ENCODE measurements around the gene RGS2.

Gene RGS2

GRCh38 chr1:192826791-192827546, 18.1 kb downstream of the RGS2 start:
- CTCF ChIA-PET: no interaction called here

GRCh38 chr1:192830595-192831246, 21.9 kb downstream of the RGS2 start:
- ChIA-PET CTCF (no interaction called here), POLR2A (no interaction called here)
- TF ChIP-seq ZSCAN23 (tag by site-specific recombination; IDR thresholded peaks at IDR 0.05) (no peak), ZNF529 (tag by site-specific recombination; IDR thresholded peaks at IDR 0.05; ENCODE audit: insufficient replicate concordance) (no peak), ZNF639 (tag by site-specific recombination; IDR thresholded peaks at IDR 0.05) (no peak), SP3 (tag by site-specific recombination; IDR thresholded peaks at IDR 0.05) (no peak), KLF1 (tag by site-specific recombination; IDR thresholded peaks at IDR 0.05) (no peak), MYNN (tag by site-specific recombination; IDR thresholded peaks at IDR 0.05; ENCODE audit: borderline replicate concordance) (no peak), ZBTB6 (tag by site-specific recombination; IDR thresholded peaks at IDR 0.05) (no peak), GLIS1 (tag by site-specific recombination; IDR thresholded peaks at IDR 0.05) (no peak), ZNF624 (tag by site-specific recombination; IDR thresholded peaks at IDR 0.05) (no peak), ZNF548 (tag by site-specific recombination; IDR thresholded peaks at IDR 0.05) (no peak), HOXA7 (CRISPR knock-in tag; IDR thresholded peaks at IDR 0.05; ENCODE audit: borderline replicate concordance) (no peak), ZNF704 (tag by site-specific recombination; IDR thresholded peaks at IDR 0.05) (no peak), ZXDB (tag by site-specific recombination; IDR thresholded peaks at IDR 0.05) (no peak)
- no peak overlapping the region for H3K4me3 ChIP-seq (ENCODE audit: low read depth, low read length)
- H3K27ac ChIP-seq (ENCODE audit: extremely low read depth, low read depth, low read length): no peak overlapping the region
- peaks cover 9% of the 10 kb centered on the region for H3K4me1 ChIP-seq (ENCODE audit: control insufficient read depth, insufficient read depth, low read length)
- H3K36me3 ChIP-seq (ENCODE audit: control insufficient read depth in 2 of 2, insufficient read depth in 1 of 2, low read length in 2 of 2): no peaks in the 10 kb centered on the region
- no peaks in the 10 kb centered on the region for H3K9me3 ChIP-seq (ENCODE audit: control insufficient read depth, insufficient read depth, low read depth, low read length)

More at GRCh38 chr1:192826791-192827546, 18.1 kb downstream of the RGS2 start:
- H3K4me1 ChIP-seq (ENCODE audit: control insufficient read depth, insufficient read depth, low read length): peaks cover 3% of the 10 kb centered on the region; the same call in 1 of the 2 replicates
- no peaks in the 10 kb centered on the region for H3K36me3 ChIP-seq (ENCODE audit: control insufficient read depth in 2 of 2, insufficient read depth in 1 of 2, low read length in 2 of 2)
- POLR2A ChIA-PET: no interaction called here
- no peaks in the 10 kb centered on the region for H3K9me3 ChIP-seq (ENCODE audit: control insufficient read depth, insufficient read depth, low read depth, low read length)
- no peak overlapping the region for H3K4me3 ChIP-seq (ENCODE audit: low read depth, low read length)
- H3K27ac ChIP-seq (ENCODE audit: extremely low read depth, low read depth, low read length): no peak overlapping the region
- TF ChIP-seq MEIS1 (CRISPR knock-in tag; IDR thresholded peaks at IDR 0.05; ENCODE audit: borderline replicate concordance): no peak
- no peak for TF ChIP-seq ZNF529 (tag by site-specific recombination; IDR thresholded peaks at IDR 0.05; ENCODE audit: insufficient replicate concordance)
- TF ChIP-seq ZNF138 (tag by site-specific recombination; IDR thresholded peaks at IDR 0.05; ENCODE audit: borderline replicate concordance): no peak

- CTCF ChIA-PET: interaction anchor here (0.6 to 0.8 kb wide), 2 partner anchors 25 to 87 kb away, joined by 3 to 4 read pairs; no protein-coding TSS in a partner anchor
- POLR2A ChIA-PET: interaction anchor here (0.7 kb wide), 1 partner anchor 381 kb away, joined by 5 read pairs; no protein-coding TSS in a partner anchor
- Histone ChIP-seq H3K4me1 (ENCODE audit: control insufficient read depth, insufficient read depth, low read length) (peaks cover 7% of the 10 kb centered on the region), H3K9me3 (ENCODE audit: control insufficient read depth, insufficient read depth, low read depth, low read length) (no peaks in the 10 kb centered on the region), H3K36me3 (ENCODE audit: control insufficient read depth in 2 of 2, insufficient read depth in 1 of 2, low read length in 2 of 2) (no peaks in the 10 kb centered on the region), H3K27ac (ENCODE audit: extremely low read depth, low read depth, low read length) (no peak overlapping the region), H3K4me3 (ENCODE audit: low read depth, low read length) (no peak overlapping the region)
- TF ChIP-seq BCL11B (tag by site-specific recombination; IDR thresholded peaks at IDR 0.05; ENCODE audit: low read depth) (no peak), ZNF560 (tag by site-specific recombination; IDR thresholded peaks at IDR 0.05; ENCODE audit: borderline replicate concordance) (no peak), ZNF112 (tag by site-specific recombination; IDR thresholded peaks at IDR 0.05) (no peak), ZBTB44 (tag by site-specific recombination; IDR thresholded peaks at IDR 0.05) (no peak), RBAK (tag by site-specific recombination; IDR thresholded peaks at IDR 0.05) (no peak), MEIS1 (CRISPR knock-in tag; IDR thresholded peaks at IDR 0.05; ENCODE audit: borderline replicate concordance) (no peak), ZNF621 (tag by site-specific recombination; IDR thresholded peaks at IDR 0.05) (no peak), ZNF37A (tag by site-specific recombination; IDR thresholded peaks at IDR 0.05) (no peak), REPIN1 (tag by site-specific recombination; IDR thresholded peaks at IDR 0.05; ENCODE audit: low read depth) (no peak), ZXDB (tag by site-specific recombination; IDR thresholded peaks at IDR 0.05) (no peak), ZNF16 (tag by site-specific recombination; IDR thresholded peaks at IDR 0.05; ENCODE audit: low read depth) (no peak), ZNF501 (tag by site-specific recombination; IDR thresholded peaks at IDR 0.05) (no peak)
Observed at GRCh38 chr1:192831706-192832355, 23.0 kb downstream of the RGS2 start.

All from HEK293 (cell line).